GM21360 (cell line): ENCODE measurements around the gene RAB15.

Source experiments
- ATAC-seq: cut with Tn5 transposase; IDR thresholded peaks from one replicate; pipeline ENCODE4 v1.9.1; 2021; ENCODE audit warnings: mild to moderate bottlenecking, moderate library complexity; ENCODE audit not compliant: unreplicated experiment

RAB15 gene

GRCh38 chr14:64939817-64940190 is 32.3 kb downstream of the RAB15 start:
- no peak for ATAC-seq

GRCh38 chr14:64938972-64939816 is 32.9 kb downstream of the RAB15 start:
- no peak for ATAC-seq

- no peak for ATAC-seq
Measured at GRCh38 chr14:64937821-64938193, 34.3 kb downstream of the RAB15 start.

GRCh38 chr14:64937171-64937820 is 34.8 kb downstream of the RAB15 start:
- no peak for ATAC-seq

- no peak for ATAC-seq
Measured at GRCh38 chr14:64935508-64935907, 36.6 kb downstream of the RAB15 start.

DNA sequence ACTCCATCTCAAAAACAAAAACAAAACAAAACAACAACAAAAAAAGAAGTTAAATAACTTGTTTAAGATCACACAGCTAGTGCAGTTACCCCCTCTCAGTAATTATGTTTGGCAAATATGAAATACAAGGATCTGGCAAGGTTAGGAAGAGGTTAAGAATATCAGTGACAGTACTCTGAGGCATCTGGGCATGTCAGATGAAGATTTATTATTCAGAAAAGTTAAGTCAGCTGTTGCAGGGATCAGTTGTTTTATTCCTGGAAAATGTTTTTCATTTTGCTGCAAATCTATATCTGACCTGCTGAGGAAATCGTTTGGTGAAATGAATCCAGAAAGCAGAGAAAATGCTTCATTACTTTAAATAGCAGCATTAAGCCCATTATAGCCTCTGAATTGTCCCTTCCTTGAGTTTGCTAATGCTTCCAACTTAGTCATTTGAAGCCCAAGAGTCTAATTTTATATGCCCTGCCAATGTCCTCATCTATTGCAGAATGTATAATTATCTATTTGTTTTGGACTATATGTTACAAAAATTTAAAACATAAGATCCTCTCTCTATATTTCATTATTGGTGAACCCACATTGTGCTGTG is 37.7 kb downstream of the RAB15 start:
- ATAC-seq, result no peak

- no peak for ATAC-seq
Measured at GRCh38 chr14:64932231-64932630, 39.9 kb downstream of the RAB15 start.

DNA sequence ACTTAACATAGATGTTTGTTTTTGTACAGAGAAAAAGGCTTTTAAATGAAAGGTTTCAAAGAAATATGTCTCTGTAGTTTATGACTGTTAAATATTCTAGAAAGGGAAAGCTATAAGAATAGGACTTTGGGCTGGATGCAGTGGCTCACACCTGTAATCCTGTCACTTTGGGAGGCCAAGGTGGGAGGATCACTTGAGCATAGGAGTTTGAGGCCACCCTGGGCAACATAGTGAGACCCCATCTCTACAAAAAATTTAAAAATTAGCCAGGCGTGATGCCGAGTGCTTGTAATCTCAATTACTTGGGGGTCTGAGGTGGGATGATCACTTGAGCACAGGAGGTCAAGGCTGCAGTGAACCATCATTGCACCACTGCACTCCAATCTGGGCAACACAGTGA is 41.0 kb downstream of the RAB15 start:
- ATAC-seq, result no peak

DNA sequence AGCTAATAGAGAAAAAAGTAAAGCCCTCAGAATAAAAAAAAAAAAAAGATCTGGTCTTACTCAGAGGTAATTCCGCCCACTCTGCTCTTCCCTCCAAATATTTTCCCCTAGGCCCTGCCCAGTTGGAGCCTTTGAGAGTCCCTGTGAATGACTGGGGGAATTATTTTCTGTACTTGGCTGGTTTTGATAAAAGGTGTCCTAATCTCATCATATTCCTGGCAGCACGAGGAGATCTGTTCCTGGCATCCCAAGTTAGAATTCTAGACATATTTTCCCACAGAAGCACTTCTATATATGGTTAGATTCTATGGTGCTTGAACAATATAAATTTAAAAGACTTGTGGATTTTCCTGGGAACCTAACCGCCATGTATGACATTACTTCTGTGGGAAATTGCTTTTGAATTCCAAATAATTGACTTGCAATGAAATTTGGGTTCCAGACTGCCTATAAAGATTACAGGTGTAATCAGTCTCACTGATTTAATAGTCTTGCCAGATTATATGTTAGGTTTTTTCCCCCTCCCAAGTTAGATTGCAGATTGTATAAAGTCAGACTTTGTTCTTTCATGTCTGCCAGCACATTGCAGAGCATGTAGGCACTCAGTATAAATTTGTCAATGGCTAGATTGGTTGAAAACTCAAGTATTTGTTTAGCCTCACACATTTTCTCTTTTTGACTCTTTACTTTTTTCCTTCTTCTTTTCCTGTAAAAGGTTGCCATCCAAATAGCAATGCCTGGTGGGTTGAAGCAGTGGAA is 41.9 kb downstream of the RAB15 start:
- no peak for ATAC-seq

DNA sequence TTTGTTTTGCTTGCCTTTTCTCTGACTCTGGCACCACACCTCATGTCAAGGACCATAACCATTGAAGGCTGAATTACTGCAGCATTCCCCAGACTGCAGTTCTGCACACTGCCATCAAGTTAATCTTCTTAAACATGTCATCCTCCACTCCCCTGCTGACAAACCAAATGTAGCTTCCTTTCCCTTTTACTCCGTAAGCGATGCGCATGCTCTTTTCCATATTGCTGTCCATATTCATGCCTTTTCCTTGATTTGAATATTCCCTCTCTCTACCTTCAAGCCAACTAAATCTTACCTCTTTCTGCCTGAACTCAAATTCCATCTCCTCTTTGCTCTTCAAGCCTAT is 43.1 kb downstream of the RAB15 start:
- no peak for ATAC-seq

- ATAC-seq, result no peak
Measured at GRCh38 chr14:64928239-64929013, 43.7 kb downstream of the RAB15 start.

GRCh38 chr14:64927031-64927430 is 45.1 kb downstream of the RAB15 start:
- ATAC-seq, result no peak

- no peak for ATAC-seq
Measured at GRCh38 chr14:64926398-64926995, 45.6 kb downstream of the RAB15 start.

DNA sequence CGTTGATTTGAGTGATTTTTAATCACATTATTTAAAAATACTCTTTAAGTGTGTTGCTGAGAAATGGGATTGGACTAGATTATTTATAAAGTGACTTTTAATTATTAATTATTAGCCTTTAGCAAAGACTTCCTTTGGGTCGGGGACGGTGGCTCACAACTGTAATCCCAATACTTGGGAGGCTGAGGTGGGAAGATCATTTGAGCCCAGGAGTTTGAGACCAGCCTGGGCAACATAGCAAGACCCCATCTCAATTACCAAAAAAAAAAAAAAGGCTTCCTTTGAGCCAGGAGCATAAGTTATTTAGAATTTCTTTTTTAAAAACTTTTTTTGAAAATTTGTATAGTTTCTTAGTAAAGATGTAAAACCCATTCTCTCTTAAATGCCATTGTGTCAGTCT is 49.1 kb downstream of the RAB15 start:
- ATAC-seq, result no peak

DNA sequence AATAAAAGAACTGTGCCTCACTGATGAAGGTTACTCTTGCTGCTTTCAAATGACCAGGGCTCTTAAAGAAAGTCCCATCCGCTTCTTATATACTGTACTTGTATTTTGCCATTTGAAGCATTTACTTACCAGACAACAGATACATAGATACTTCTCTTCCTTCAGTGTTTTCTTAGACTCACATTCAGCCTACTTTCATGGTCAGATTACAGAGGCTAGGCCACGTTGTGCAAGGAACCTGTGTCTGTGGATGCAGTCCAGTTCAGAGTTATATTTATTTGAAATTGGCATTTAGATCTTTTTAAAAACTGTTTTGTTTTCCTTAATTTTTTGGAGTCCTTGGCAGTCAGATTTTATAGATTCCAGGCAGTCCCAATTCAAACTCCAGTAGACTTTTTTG is 51.7 kb downstream of the RAB15 start:
- ATAC-seq, result no peak

- ATAC-seq, result no peak
Measured at GRCh38 chr14:64919618-64920017, 52.5 kb downstream of the RAB15 start.

DNA sequence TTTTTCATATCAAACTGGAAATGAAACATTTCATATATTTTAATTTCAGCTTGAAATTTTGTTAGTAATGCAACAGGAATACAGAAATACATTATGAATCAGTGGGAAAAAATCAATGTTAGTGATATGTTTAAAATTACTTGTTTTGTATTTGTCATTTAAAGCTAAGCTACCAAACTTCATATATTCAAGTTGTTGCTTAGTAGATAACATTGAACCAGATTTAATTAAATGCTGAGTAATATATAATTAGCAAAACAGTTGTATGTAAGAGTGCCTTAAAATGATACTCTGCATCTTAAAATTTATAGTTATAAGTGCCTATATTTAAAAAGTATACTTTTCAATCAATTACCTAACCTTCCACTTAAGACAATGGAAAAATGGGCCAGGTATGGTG is 52.9 kb downstream of the RAB15 start:
- ATAC-seq, result no peak

- no peak for ATAC-seq
Measured at GRCh38 chr14:64918216-64918615, 53.9 kb downstream of the RAB15 start.

DNA sequence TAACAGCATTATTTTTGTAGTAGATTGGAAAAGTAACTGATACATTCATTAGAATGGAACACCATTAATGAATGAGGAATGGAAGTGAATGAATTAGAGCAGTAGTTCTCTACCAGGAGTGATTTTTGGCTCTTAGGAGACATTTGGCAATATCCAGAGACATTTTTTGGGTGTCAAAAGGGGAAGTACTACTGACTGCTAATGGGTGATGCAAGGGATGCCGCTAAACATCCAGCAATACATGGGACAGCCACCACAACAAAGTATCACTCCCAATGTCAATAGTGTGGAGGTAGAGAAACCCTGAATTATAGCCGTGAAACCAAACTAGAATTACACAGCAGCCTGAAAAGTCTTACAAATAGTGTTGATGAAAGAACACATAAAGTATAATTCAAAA is 56.3 kb downstream of the RAB15 start:
- no peak for ATAC-seq

- ATAC-seq, result no peak
Measured at GRCh38 chr14:64915029-64915424, 57.1 kb downstream of the RAB15 start.
